Measurements from ENCODE around the gene CTSG. TPM values are rescaled to one million over a fixed set of nuclear protein-coding genes. Genes with fewer than 3 reads are reported as not detected.
"Not testable (repeated sequence)": the region's sequence is repeated elsewhere in the genome, so short reads cannot be mapped to it uniquely, and the experiment has no call there.

CTSG gene
- total RNA-seq, 1 donor from 2014 or later: not detected

- H3K4me1 Mint-ChIP-seq (ENCODE audit: low read depth): no peaks in the 10 kb centered on the region
These were observed 9.7 kb downstream of the CTSG start for GRCh38 chr14:24566318-24566717.

GRCh38 chr14:24565766-24566165, 10.3 kb downstream of the CTSG start:
- Mint-ChIP-seq H3K4me3 (ENCODE audit: unreplicated experiment) (no peak overlapping the region), H3K27ac (ENCODE audit: unreplicated experiment) (no peak overlapping the region), H3K4me1 (ENCODE audit: low read depth) (no peaks in the 10 kb centered on the region), H3K27me3 (ENCODE audit: low read depth) (peaks cover 5% of the 10 kb centered on the region), H3K9me3 (ENCODE audit: low read depth) (peaks cover 24% of the 10 kb centered on the region), H3K36me3 (ENCODE audit: low read depth) (no peaks in the 10 kb centered on the region)
- no peak for TF ChIP-seq CTCF (IDR thresholded peaks at IDR 0.05)
- no peak for DNase-seq (ENCODE audit: low spot score)

More at GRCh38 chr14:24566318-24566717, 9.7 kb downstream of the CTSG start:
- DNase-seq (ENCODE audit: low spot score): no peak
- no peak for TF ChIP-seq CTCF (IDR thresholded peaks at IDR 0.05)
- H3K27ac Mint-ChIP-seq (ENCODE audit: unreplicated experiment): no peak overlapping the region
- no peak overlapping the region for H3K4me3 Mint-ChIP-seq (ENCODE audit: unreplicated experiment)
- peaks cover 24% of the 10 kb centered on the region for H3K9me3 Mint-ChIP-seq (ENCODE audit: low read depth)
- H3K27me3 Mint-ChIP-seq (ENCODE audit: low read depth): peaks cover 8% of the 10 kb centered on the region
- no peaks in the 10 kb centered on the region for H3K36me3 Mint-ChIP-seq (ENCODE audit: low read depth)

GRCh38 chr14:24563505-24563904, 12.5 kb downstream of the CTSG start:
- Mint-ChIP-seq H3K4me1 (ENCODE audit: low read depth) (no peaks in the 10 kb centered on the region), H3K27ac (ENCODE audit: unreplicated experiment) (no peak overlapping the region), H3K27me3 (ENCODE audit: low read depth) (no peaks in the 10 kb centered on the region), H3K9me3 (ENCODE audit: low read depth) (peaks cover 24% of the 10 kb centered on the region), H3K4me3 (ENCODE audit: unreplicated experiment) (no peak overlapping the region), H3K36me3 (ENCODE audit: low read depth) (no peaks in the 10 kb centered on the region)
- DNase-seq (ENCODE audit: low spot score): no peak
- no peak for TF ChIP-seq CTCF (IDR thresholded peaks at IDR 0.05)

- DNase-seq (ENCODE audit: low spot score): no peak
- TF ChIP-seq CTCF (IDR thresholded peaks at IDR 0.05): no peak
- no peaks in the 10 kb centered on the region for H3K36me3 Mint-ChIP-seq (ENCODE audit: low read depth)
- H3K27me3 Mint-ChIP-seq (ENCODE audit: low read depth): peaks cover 2% of the 10 kb centered on the region
- H3K4me3 Mint-ChIP-seq (ENCODE audit: unreplicated experiment): no peak overlapping the region
- peaks cover 3% of the 10 kb centered on the region for H3K9me3 Mint-ChIP-seq (ENCODE audit: low read depth)
- H3K27ac Mint-ChIP-seq (ENCODE audit: unreplicated experiment): no peak overlapping the region
- peaks cover 4% of the 10 kb centered on the region for H3K4me1 Mint-ChIP-seq (ENCODE audit: low read depth)
These were observed 19.3 kb downstream of the CTSG start for GRCh38 chr14:24556756-24557155.

DNA sequence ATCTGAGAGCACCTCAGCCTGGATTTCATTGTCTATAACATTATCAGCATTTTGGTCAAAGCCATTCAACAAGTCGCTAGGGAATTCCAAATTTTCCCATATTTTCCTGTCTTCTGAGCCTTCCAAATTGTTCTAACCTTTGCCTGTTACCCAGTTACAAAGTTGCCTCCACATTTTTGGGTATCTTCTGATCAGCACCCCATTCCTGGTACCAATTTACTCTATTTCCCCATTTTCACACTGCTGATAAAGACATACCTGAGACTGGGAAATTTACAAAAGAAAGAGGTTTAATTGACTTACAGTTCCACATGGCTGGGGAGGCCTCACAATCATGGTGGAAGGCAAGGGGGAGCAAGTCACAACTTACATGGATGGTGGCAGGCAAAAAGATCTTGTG, 27.0 kb downstream of the CTSG start:
- H3K27me3 Mint-ChIP-seq (ENCODE audit: low read depth); H3K4me1 Mint-ChIP-seq (ENCODE audit: low read depth); DNase-seq (ENCODE audit: low spot score); H3K4me3 Mint-ChIP-seq (ENCODE audit: unreplicated experiment); H3K27ac Mint-ChIP-seq (ENCODE audit: unreplicated experiment); H3K36me3 Mint-ChIP-seq (ENCODE audit: low read depth): not testable (repeated sequence)
- peaks cover 41% of the 10 kb centered on the region for H3K9me3 Mint-ChIP-seq (ENCODE audit: low read depth)

DNA sequence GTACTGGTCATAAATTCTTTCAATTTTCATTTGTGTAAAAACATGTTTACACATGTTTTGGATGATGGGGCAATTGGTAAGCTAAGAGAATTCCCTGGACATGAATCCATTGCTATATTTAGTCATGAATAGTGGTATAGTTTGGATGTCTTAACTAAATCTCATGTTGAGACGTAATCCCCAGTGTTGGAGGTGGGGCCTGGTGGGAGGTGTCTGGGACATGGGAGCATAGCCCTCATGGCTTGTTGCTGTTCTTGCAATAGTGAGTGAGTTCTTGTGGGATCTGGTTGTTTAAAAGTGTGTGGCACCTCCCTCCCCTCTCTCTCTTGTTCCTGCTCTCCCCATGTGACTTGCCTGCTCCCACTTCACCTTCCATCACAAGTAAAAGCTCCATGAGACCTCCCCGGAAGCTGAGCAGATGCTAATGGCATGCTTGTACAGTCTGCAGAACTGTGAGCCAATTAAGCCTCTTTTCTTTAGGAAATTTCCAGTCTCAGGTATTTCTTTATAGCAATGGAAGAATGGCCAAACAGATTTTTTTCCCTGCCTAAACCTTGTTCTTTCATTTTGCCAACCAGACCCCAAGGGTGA, 33.6 kb downstream of the CTSG start:
- Mint-ChIP-seq H3K36me3 (ENCODE audit: low read depth) (no peaks in the 10 kb centered on the region), H3K4me3 (ENCODE audit: unreplicated experiment) (no peak overlapping the region), H3K9me3 (ENCODE audit: low read depth) (peaks cover 33% of the 10 kb centered on the region), H3K27ac (ENCODE audit: unreplicated experiment) (no peak overlapping the region), H3K4me1 (ENCODE audit: low read depth) (no peaks in the 10 kb centered on the region), H3K27me3 (ENCODE audit: low read depth) (peaks cover 15% of the 10 kb centered on the region)
- no peak for DNase-seq (ENCODE audit: low spot score)
- TF ChIP-seq CTCF (IDR thresholded peaks at IDR 0.05): no peak
